ENCODE data around the gene HSP90AA1. TPM values are rescaled to one million over a fixed set of nuclear protein-coding genes. Genes with fewer than 3 reads are reported as not detected.

HSP90AA1 gene
- total and polyA plus RNA-seq, 3 donors from 2014 or later: 385 to 638 (median 519) TPM

DNA sequence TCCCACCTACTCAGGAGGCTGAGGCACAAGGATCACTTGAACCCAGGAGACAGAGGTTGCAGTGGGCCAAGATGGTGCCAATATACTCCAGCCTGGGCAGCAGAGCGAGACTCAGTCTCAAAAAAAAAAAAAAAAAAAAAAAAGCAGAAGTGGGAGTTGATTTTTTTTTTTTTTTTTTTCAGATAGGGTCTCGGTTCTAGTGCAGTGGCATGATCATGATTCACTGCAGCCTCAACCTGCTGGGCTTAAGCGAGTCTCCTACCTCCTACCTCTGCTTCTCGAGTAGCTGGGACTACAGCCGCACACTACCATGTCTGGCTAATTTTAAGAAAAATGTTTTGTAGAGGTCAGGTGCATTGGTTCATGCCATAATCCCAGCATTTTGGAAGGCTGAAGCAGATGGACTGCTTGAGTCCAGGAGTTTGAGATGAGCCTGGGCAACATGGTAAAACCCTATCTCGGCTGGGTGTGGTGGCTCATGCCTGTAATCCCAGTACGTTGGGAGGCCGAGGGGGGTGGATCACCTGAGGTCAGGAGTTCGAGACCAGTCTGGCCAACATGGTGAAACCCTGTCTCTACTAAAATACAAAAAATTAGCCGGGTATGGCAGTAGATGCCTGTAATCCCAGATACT is 16.3 kb upstream of the HSP90AA1 start:
- Histone ChIP-seq H3K27me3 (no peaks in the 10 kb centered on the region), H3K9me3 (no peaks in the 10 kb centered on the region), H3K4me3 (no peak overlapping the region), H3K36me3 (ENCODE audit: low read depth, missing control alignments) (no peaks in the 10 kb centered on the region), H3K27ac (no peak overlapping the region), H3K4me1 (no peaks in the 10 kb centered on the region)
- TF ChIP-seq POLR2A (IDR thresholded peaks at IDR 0.05): no peak
- TF ChIP-seq CTCF (IDR thresholded peaks at IDR 0.05): no peak
- 88 to 93% methylated on average over 10 of the region's 10 CpGs for WGBS, 2 donors
- DNase-seq: no peak
- intact Hi-C loops (cut with DNase I; ENCODE audit: low total_unique reads): no loop called here

GRCh38 chr14:102097441-102098135 is 10.7 kb upstream of the HSP90AA1 start:
- WGBS, 2 donors: 75 to 78% methylated on average over 7 of the region's 7 CpGs
- TF ChIP-seq CTCF (IDR thresholded peaks at IDR 0.05) (no peak), POLR2A (IDR thresholded peaks at IDR 0.05) (no peak)
- Histone ChIP-seq H3K4me1 (peaks cover 4% of the 10 kb centered on the region), H3K4me3 (no peak overlapping the region), H3K9me3 (no peaks in the 10 kb centered on the region), H3K27me3 (no peaks in the 10 kb centered on the region), H3K27ac (no peak overlapping the region), H3K36me3 (ENCODE audit: low read depth, missing control alignments) (no peaks in the 10 kb centered on the region)
- DNase-seq: no peak
- intact Hi-C loops (cut with DNase I; ENCODE audit: low total_unique reads): no loop called here

- TF ChIP-seq POLR2A (IDR thresholded peaks at IDR 0.05): no peak
- TF ChIP-seq CTCF (IDR thresholded peaks at IDR 0.05): peak; percentile 54 to 71 (median 67)
- peak; percentile 92 for DNase-seq
- Histone ChIP-seq H3K4me3 (no peak overlapping the region), H3K27ac (no peak overlapping the region), H3K4me1 (peaks cover 4% of the 10 kb centered on the region), H3K9me3 (no peaks in the 10 kb centered on the region), H3K36me3 (ENCODE audit: low read depth, missing control alignments) (no peaks in the 10 kb centered on the region), H3K27me3 (no peaks in the 10 kb centered on the region)
- intact Hi-C loops (cut with DNase I; ENCODE audit: low total_unique reads): no loop called here
- 45 to 59% methylated on average over 12 of the region's 12 CpGs for WGBS, 2 donors
Observed at GRCh38 chr14:102096569-102097188, 9.8 kb upstream of the HSP90AA1 start.

GRCh38 chr14:102095871-102096568 is 9.2 kb upstream of the HSP90AA1 start:
- Histone ChIP-seq H3K9me3 (no peaks in the 10 kb centered on the region), H3K4me1 (peaks cover 4% of the 10 kb centered on the region), H3K36me3 (ENCODE audit: low read depth, missing control alignments) (no peaks in the 10 kb centered on the region), H3K27ac (no peak overlapping the region), H3K4me3 (no peak overlapping the region), H3K27me3 (no peaks in the 10 kb centered on the region)
- 51 to 53% methylated on average over 7 to 8 of the region's 8 CpGs for WGBS, 2 donors
- TF ChIP-seq CTCF (IDR thresholded peaks at IDR 0.05) (no peak), POLR2A (IDR thresholded peaks at IDR 0.05) (no peak)
- intact Hi-C loops (cut with DNase I; ENCODE audit: low total_unique reads): no loop called here
- no peak for DNase-seq
